HL-60 (cell line): ENCODE results near the gene ZNF862.
"Not testable (repeated sequence)": the region's sequence is repeated elsewhere in the genome, so short reads cannot be mapped to it uniquely, and the experiment has no call there.

ENCODE experiments used
- DNase-seq, 2 experiments: peaks; one replicate each; pipeline ENCODE4 v3.0.0-alpha.2; 2010 to 2020; ENCODE audit warnings: low read depth in 1 of 2, low spot score in 1 of 2
- H3K27ac ChIP-seq: fragments of 250-450 bp; sonication (Bioruptor Pico); replicated peaks from 2 replicates; pipeline ENCODE4 v1.5.1; 2020; ENCODE audit warnings: mild to moderate bottlenecking, moderate library complexity
- H3K27me3 ChIP-seq: fragments of 250-450 bp; sonication (Bioruptor Pico); 2 replicates; pipeline ENCODE4 v1.5.1; 2021; ENCODE audit warnings: mild to moderate bottlenecking, moderate library complexity; ENCODE audit not compliant: insufficient read depth, poor library complexity, severe bottlenecking
- H3K4me3 ChIP-seq: replicated peaks from 2 replicates; pipeline ENCODE4 v1.5.1; 2011; ENCODE audit warnings: mild to moderate bottlenecking, control low read depth, low read length; ENCODE audit not compliant: insufficient read depth
- GABPA ChIP-seq: IDR thresholded peaks from 2 replicates; pipeline ENCODE4 v1.6.1; 2012; ENCODE audit warnings: low read depth
- POLR2AphosphoS5 ChIP-seq: IDR thresholded peaks from 2 replicates; pipeline ENCODE4 v1.6.1; 2012; ENCODE audit warnings: low read depth
- SPI1 ChIP-seq: IDR thresholded peaks from 2 replicates; pipeline ENCODE4 v1.6.1; 2012; ENCODE audit warnings: low read depth, mild to moderate bottlenecking, borderline replicate concordance
- TF ChIP-seq, protein P1 (sequence below): IDR thresholded peaks from one replicate; pipeline ENCODE4 v1.5.1; 2011; ENCODE audit warnings: low read length, control low read depth, inconsistent platforms; ENCODE audit not compliant: insufficient read depth
- TF ChIP-seq, protein P2 (sequence below): IDR thresholded peaks from 2 replicates; pipeline ENCODE4 v1.6.1; 2012; ENCODE audit warnings: low read depth; ENCODE audit not compliant: insufficient replicate concordance

The ZNF862 gene

DNA sequence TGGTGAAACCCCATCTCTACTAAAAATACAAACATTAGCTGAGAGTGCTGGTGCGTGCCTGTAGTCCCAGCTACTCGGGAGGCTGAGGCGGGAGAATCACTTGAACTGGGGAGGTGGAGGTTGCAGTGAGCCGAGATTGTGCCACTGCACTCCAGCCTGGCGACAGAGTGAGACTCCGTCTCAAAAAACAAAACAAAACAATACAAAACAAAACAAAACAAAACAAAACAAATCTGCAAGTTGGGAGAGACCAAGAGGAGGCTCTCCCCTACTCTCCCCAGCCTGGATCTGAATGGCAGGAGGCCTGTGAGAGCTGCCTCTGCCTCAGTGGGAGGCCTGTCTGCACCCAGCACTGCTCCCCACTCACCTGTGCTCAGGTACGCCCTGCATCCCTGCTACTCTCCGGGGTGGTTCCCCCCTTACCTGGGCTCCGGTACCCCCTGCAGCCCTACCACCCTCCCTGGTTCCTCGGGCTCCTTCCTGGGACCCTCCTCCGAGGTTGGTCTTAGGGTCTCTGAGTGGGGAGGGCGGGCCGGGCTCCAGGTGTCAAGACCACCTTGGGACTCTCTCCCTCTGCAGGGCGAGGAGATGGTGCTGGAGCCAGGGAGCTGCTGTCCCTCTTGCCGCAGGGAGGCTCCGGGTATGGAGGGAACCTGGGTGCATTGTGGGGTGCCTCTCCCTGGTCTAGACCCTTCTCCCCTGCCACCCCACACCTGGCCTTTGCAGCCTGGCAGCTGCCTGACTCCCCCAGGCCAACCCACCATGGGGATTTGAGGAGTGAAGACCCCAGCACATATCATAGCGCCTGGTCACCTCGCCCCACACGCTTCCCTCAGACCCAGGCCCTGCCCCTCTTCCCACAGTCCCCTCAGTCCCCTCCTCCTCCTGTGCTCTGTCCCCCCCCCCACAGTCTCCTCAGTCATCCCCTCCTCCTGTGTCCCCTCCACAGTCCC is 9.5 kb upstream of the ZNF862 start:
- Histone ChIP-seq H3K27me3 (no peaks in the 10 kb centered on the region), H3K4me3 (no peak overlapping the region), H3K27ac (no peak overlapping the region)
- TF ChIP-seq, protein P1, sequence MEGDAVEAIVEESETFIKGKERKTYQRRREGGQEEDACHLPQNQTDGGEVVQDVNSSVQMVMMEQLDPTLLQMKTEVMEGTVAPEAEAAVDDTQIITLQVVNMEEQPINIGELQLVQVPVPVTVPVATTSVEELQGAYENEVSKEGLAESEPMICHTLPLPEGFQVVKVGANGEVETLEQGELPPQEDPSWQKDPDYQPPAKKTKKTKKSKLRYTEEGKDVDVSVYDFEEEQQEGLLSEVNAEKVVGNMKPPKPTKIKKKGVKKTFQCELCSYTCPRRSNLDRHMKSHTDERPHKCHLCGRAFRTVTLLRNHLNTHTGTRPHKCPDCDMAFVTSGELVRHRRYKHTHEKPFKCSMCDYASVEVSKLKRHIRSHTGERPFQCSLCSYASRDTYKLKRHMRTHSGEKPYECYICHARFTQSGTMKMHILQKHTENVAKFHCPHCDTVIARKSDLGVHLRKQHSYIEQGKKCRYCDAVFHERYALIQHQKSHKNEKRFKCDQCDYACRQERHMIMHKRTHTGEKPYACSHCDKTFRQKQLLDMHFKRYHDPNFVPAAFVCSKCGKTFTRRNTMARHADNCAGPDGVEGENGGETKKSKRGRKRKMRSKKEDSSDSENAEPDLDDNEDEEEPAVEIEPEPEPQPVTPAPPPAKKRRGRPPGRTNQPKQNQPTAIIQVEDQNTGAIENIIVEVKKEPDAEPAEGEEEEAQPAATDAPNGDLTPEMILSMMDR: no peak
- TF ChIP-seq GABPA (no peak), POLR2AphosphoS5 (no peak), SPI1 (no peak)
- TF ChIP-seq, protein P2, sequence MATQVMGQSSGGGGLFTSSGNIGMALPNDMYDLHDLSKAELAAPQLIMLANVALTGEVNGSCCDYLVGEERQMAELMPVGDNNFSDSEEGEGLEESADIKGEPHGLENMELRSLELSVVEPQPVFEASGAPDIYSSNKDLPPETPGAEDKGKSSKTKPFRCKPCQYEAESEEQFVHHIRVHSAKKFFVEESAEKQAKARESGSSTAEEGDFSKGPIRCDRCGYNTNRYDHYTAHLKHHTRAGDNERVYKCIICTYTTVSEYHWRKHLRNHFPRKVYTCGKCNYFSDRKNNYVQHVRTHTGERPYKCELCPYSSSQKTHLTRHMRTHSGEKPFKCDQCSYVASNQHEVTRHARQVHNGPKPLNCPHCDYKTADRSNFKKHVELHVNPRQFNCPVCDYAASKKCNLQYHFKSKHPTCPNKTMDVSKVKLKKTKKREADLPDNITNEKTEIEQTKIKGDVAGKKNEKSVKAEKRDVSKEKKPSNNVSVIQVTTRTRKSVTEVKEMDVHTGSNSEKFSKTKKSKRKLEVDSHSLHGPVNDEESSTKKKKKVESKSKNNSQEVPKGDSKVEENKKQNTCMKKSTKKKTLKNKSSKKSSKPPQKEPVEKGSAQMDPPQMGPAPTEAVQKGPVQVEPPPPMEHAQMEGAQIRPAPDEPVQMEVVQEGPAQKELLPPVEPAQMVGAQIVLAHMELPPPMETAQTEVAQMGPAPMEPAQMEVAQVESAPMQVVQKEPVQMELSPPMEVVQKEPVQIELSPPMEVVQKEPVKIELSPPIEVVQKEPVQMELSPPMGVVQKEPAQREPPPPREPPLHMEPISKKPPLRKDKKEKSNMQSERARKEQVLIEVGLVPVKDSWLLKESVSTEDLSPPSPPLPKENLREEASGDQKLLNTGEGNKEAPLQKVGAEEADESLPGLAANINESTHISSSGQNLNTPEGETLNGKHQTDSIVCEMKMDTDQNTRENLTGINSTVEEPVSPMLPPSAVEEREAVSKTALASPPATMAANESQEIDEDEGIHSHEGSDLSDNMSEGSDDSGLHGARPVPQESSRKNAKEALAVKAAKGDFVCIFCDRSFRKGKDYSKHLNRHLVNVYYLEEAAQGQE: no peak
- DNase-seq: no peak

DNA sequence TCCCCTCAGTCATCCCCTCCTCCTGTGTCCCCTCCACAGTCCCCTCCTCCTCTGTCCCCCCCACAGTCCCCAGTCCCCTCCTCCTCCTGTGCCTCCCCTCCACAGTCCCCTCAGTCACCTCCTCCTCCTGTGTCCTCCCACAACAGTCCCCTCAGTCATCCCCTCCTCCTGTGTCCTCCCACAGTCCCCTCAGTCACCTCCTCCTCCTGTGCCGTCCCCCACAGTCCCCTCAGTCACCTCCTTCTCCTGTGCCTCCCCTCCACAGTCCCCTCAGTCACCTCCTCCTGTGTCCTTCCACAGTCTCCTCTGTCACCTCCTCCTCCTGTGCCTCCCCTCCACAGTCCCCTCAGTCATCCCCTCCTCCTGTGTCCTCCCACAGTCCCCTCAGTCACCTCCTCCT is 7.6 kb upstream of the ZNF862 start:
- not testable (repeated sequence) for H3K27me3 ChIP-seq, DNase-seq, H3K27ac ChIP-seq, H3K4me3 ChIP-seq

GRCh38 chr7:149830997-149831740 is 7.0 kb upstream of the ZNF862 start:
- no peak for DNase-seq
- H3K27ac ChIP-seq: no peak overlapping the region
- TF ChIP-seq, protein P1: no peak
- TF ChIP-seq POLR2AphosphoS5 (no peak), SPI1 (no peak), GABPA (no peak)
- TF ChIP-seq, protein P2: no peak
- H3K27me3 ChIP-seq: no peaks in the 10 kb centered on the region
- no peak overlapping the region for H3K4me3 ChIP-seq

GRCh38 chr7:149831741-149832219 is 6.4 kb upstream of the ZNF862 start:
- Histone ChIP-seq H3K27me3 (no peaks in the 10 kb centered on the region), H3K27ac (no peak overlapping the region), H3K4me3 (no peak overlapping the region)
- no peak for TF ChIP-seq SPI1
- no peak for DNase-seq
